ENCODE measurements around the gene SRD5A2.

SRD5A2 gene

GRCh38 chr2:31528823-31529222 is 51.9 kb downstream of the SRD5A2 start:
- Histone ChIP-seq H3K4me1 (ENCODE audit: control insufficient read depth, insufficient read depth, low read length) (no peaks in the 10 kb centered on the region), H3K27me3 (ENCODE audit: control insufficient read depth, insufficient read depth, low read length) (no peaks in the 10 kb centered on the region), H3K9ac (ENCODE audit: low read length) (no peak overlapping the region), H3K36me3 (ENCODE audit: control insufficient read depth, insufficient read depth, low read length) (no peaks in the 10 kb centered on the region), H3K4me3 (ENCODE audit: low read length) (no peak overlapping the region), H3K27ac (ENCODE audit: low read depth, low read length) (no peak overlapping the region)

GRCh38 chr2:31526946-31527732 is 53.6 kb downstream of the SRD5A2 start:
- Histone ChIP-seq H3K9ac (ENCODE audit: low read length) (no peak overlapping the region), H3K27ac (ENCODE audit: low read depth, low read length) (no peak overlapping the region), H3K36me3 (ENCODE audit: control insufficient read depth, insufficient read depth, low read length) (no peaks in the 10 kb centered on the region), H3K4me1 (ENCODE audit: control insufficient read depth, insufficient read depth, low read length) (no peaks in the 10 kb centered on the region), H3K4me3 (ENCODE audit: low read length) (no peak overlapping the region), H3K27me3 (ENCODE audit: control insufficient read depth, insufficient read depth, low read length) (no peaks in the 10 kb centered on the region)

- H3K9ac ChIP-seq (ENCODE audit: low read length) = no peak overlapping the region
These were observed 54.9 kb downstream of the SRD5A2 start for GRCh38 chr2:31525876-31526275.

GRCh38 chr2:31524592-31524991 is 56.1 kb downstream of the SRD5A2 start:
- Histone ChIP-seq H3K4me1 (ENCODE audit: control insufficient read depth, insufficient read depth, low read length) (no peaks in the 10 kb centered on the region), H3K36me3 (ENCODE audit: control insufficient read depth, insufficient read depth, low read length) (no peaks in the 10 kb centered on the region), H3K27ac (ENCODE audit: low read depth, low read length) (no peak overlapping the region), H3K9ac (ENCODE audit: low read length) (no peak overlapping the region), H3K4me3 (ENCODE audit: low read length) (no peak overlapping the region), H3K27me3 (ENCODE audit: control insufficient read depth, insufficient read depth, low read length) (no peaks in the 10 kb centered on the region)

More at GRCh38 chr2:31525876-31526275, 54.9 kb downstream of the SRD5A2 start:
- no peaks in the 10 kb centered on the region for H3K4me1 ChIP-seq (ENCODE audit: control insufficient read depth, insufficient read depth, low read length)
- no peak overlapping the region for H3K4me3 ChIP-seq (ENCODE audit: low read length)
- no peaks in the 10 kb centered on the region for H3K27me3 ChIP-seq (ENCODE audit: control insufficient read depth, insufficient read depth, low read length)
- H3K36me3 ChIP-seq (ENCODE audit: control insufficient read depth, insufficient read depth, low read length) = no peaks in the 10 kb centered on the region
- no peak overlapping the region for H3K27ac ChIP-seq (ENCODE audit: low read depth, low read length)

GRCh38 chr2:31523871-31524492 is 56.8 kb downstream of the SRD5A2 start:
- Histone ChIP-seq H3K27ac (ENCODE audit: low read depth, low read length) (no peak overlapping the region), H3K27me3 (ENCODE audit: control insufficient read depth, insufficient read depth, low read length) (no peaks in the 10 kb centered on the region), H3K4me3 (ENCODE audit: low read length) (no peak overlapping the region), H3K36me3 (ENCODE audit: control insufficient read depth, insufficient read depth, low read length) (no peaks in the 10 kb centered on the region), H3K9ac (ENCODE audit: low read length) (no peak overlapping the region), H3K4me1 (ENCODE audit: control insufficient read depth, insufficient read depth, low read length) (no peaks in the 10 kb centered on the region)

- H3K9ac ChIP-seq (ENCODE audit: low read length) = no peak overlapping the region
- no peaks in the 10 kb centered on the region for H3K27me3 ChIP-seq (ENCODE audit: control insufficient read depth, insufficient read depth, low read length)
- no peaks in the 10 kb centered on the region for H3K4me1 ChIP-seq (ENCODE audit: control insufficient read depth, insufficient read depth, low read length)
- H3K4me3 ChIP-seq (ENCODE audit: low read length) = no peak overlapping the region
- no peak overlapping the region for H3K27ac ChIP-seq (ENCODE audit: low read depth, low read length)
- no peaks in the 10 kb centered on the region for H3K36me3 ChIP-seq (ENCODE audit: control insufficient read depth, insufficient read depth, low read length)
These were observed 58.0 kb downstream of the SRD5A2 start for GRCh38 chr2:31522786-31523185.

GRCh38 chr2:31517442-31518203 is 63.1 kb downstream of the SRD5A2 start:
- no peak overlapping the region for H3K9ac ChIP-seq (ENCODE audit: low read length)
- no peak overlapping the region for H3K27ac ChIP-seq (ENCODE audit: low read depth, low read length)
- no peaks in the 10 kb centered on the region for H3K27me3 ChIP-seq (ENCODE audit: control insufficient read depth, insufficient read depth, low read length)
- H3K36me3 ChIP-seq (ENCODE audit: control insufficient read depth, insufficient read depth, low read length) = no peaks in the 10 kb centered on the region
- no peaks in the 10 kb centered on the region for H3K4me1 ChIP-seq (ENCODE audit: control insufficient read depth, insufficient read depth, low read length)
- no peak overlapping the region for H3K4me3 ChIP-seq (ENCODE audit: low read length)

- Histone ChIP-seq H3K36me3 (ENCODE audit: control insufficient read depth, insufficient read depth, low read length) (no peaks in the 10 kb centered on the region), H3K9ac (ENCODE audit: low read length) (no peak overlapping the region), H3K4me3 (ENCODE audit: low read length) (no peak overlapping the region), H3K27me3 (ENCODE audit: control insufficient read depth, insufficient read depth, low read length) (no peaks in the 10 kb centered on the region), H3K27ac (ENCODE audit: low read depth, low read length) (no peak overlapping the region), H3K4me1 (ENCODE audit: control insufficient read depth, insufficient read depth, low read length) (no peaks in the 10 kb centered on the region)
These were observed 65.2 kb downstream of the SRD5A2 start for GRCh38 chr2:31515586-31515985.

GRCh38 chr2:31513553-31513952 is 67.2 kb downstream of the SRD5A2 start:
- Histone ChIP-seq H3K27me3 (ENCODE audit: control insufficient read depth, insufficient read depth, low read length) (no peaks in the 10 kb centered on the region), H3K9ac (ENCODE audit: low read length) (no peak overlapping the region), H3K36me3 (ENCODE audit: control insufficient read depth, insufficient read depth, low read length) (no peaks in the 10 kb centered on the region), H3K4me3 (ENCODE audit: low read length) (no peak overlapping the region), H3K4me1 (ENCODE audit: control insufficient read depth, insufficient read depth, low read length) (no peaks in the 10 kb centered on the region), H3K27ac (ENCODE audit: low read depth, low read length) (no peak overlapping the region)

- Histone ChIP-seq H3K36me3 (ENCODE audit: control insufficient read depth, insufficient read depth, low read length) (no peaks in the 10 kb centered on the region), H3K9ac (ENCODE audit: low read length) (no peak overlapping the region), H3K27ac (ENCODE audit: low read depth, low read length) (no peak overlapping the region), H3K27me3 (ENCODE audit: control insufficient read depth, insufficient read depth, low read length) (no peaks in the 10 kb centered on the region), H3K4me1 (ENCODE audit: control insufficient read depth, insufficient read depth, low read length) (no peaks in the 10 kb centered on the region), H3K4me3 (ENCODE audit: low read length) (no peak overlapping the region)
These were observed 69.4 kb downstream of the SRD5A2 start for GRCh38 chr2:31511376-31511775.

- no peak overlapping the region for H3K9ac ChIP-seq (ENCODE audit: low read length)
- H3K27ac ChIP-seq (ENCODE audit: low read depth, low read length) = no peak overlapping the region
- no peak overlapping the region for H3K4me3 ChIP-seq (ENCODE audit: low read length)
- no peaks in the 10 kb centered on the region for H3K36me3 ChIP-seq (ENCODE audit: control insufficient read depth, insufficient read depth, low read length)
- H3K4me1 ChIP-seq (ENCODE audit: control insufficient read depth, insufficient read depth, low read length) = no peaks in the 10 kb centered on the region
- H3K27me3 ChIP-seq (ENCODE audit: control insufficient read depth, insufficient read depth, low read length) = no peaks in the 10 kb centered on the region
These were observed 75.6 kb downstream of the SRD5A2 start for GRCh38 chr2:31505111-31505510.

GRCh38 chr2:31504311-31504710 is 76.4 kb downstream of the SRD5A2 start:
- Histone ChIP-seq H3K4me3 (ENCODE audit: low read length) (no peak overlapping the region), H3K36me3 (ENCODE audit: control insufficient read depth, insufficient read depth, low read length) (no peaks in the 10 kb centered on the region), H3K4me1 (ENCODE audit: control insufficient read depth, insufficient read depth, low read length) (no peaks in the 10 kb centered on the region), H3K9ac (ENCODE audit: low read length) (no peak overlapping the region), H3K27ac (ENCODE audit: low read depth, low read length) (no peak overlapping the region), H3K27me3 (ENCODE audit: control insufficient read depth, insufficient read depth, low read length) (no peaks in the 10 kb centered on the region)

Data from rectal smooth muscle tissue (tissue), 1 donor.